Adrenal gland (tissue), 5 donors: ENCODE measurements around the gene SMIM1.

Source experiments
- POLR2A ChIP-seq, 2 donors: fragments of 450-650 bp; IDR thresholded peaks; one replicate each; pipeline ENCODE4 v1.6.1; 2017; ENCODE audit warnings: antibody characterized with exemption in 2 of 2, mild to moderate bottlenecking in 2 of 2, moderate library complexity in 1 of 2
- TF ChIP-seq, protein P1 (sequence below), 6 experiments: fragments of 450-650 bp in 4 of 6; fragments of 200-600 bp in 2 of 6; sonication (generic) in 1 of 6; IDR thresholded peaks; 1 replicate in 5 of 6; 2 replicates in 1 of 6; pipeline versions ENCODE4 v1.5.1 to v1.8.0; 2016 to 2021; ENCODE audit warnings: antibody characterized with exemption in 6 of 6, mild to moderate bottlenecking in 2 of 6, moderate library complexity in 1 of 6
- donor health status: DM: no; HTN: no; CAD: no.

DNA sequence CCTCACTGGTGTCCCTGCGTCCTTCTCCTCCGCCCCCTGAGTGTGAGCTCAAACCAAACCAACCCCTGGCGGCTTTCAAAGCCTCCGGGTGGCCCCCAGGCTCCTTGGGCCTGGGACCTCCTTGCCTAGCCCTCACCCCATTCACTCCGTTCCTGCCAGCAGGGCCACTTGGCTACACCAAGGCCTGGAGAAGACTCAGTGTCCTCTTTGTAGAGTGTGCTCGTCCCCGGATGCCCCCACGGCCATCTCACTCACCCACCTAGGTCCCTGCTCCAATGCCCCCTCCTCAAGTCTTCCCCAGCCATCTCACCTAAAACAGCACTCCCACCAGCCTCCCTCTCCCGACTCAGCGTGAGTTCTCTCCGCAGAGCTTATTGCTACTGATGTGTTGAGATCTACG, 27.5 kb upstream of the SMIM1 start:
- TF ChIP-seq, protein P1, sequence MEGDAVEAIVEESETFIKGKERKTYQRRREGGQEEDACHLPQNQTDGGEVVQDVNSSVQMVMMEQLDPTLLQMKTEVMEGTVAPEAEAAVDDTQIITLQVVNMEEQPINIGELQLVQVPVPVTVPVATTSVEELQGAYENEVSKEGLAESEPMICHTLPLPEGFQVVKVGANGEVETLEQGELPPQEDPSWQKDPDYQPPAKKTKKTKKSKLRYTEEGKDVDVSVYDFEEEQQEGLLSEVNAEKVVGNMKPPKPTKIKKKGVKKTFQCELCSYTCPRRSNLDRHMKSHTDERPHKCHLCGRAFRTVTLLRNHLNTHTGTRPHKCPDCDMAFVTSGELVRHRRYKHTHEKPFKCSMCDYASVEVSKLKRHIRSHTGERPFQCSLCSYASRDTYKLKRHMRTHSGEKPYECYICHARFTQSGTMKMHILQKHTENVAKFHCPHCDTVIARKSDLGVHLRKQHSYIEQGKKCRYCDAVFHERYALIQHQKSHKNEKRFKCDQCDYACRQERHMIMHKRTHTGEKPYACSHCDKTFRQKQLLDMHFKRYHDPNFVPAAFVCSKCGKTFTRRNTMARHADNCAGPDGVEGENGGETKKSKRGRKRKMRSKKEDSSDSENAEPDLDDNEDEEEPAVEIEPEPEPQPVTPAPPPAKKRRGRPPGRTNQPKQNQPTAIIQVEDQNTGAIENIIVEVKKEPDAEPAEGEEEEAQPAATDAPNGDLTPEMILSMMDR (IDR thresholded peaks at IDR 0.05), result no peak
- TF ChIP-seq POLR2A (IDR thresholded peaks at IDR 0.05), result no peak
